ENCODE measurements around the gene TRAPPC12.
A peak's percentile ranks its signal among the peaks of the same experiment; 100 is the strongest.

DNA sequence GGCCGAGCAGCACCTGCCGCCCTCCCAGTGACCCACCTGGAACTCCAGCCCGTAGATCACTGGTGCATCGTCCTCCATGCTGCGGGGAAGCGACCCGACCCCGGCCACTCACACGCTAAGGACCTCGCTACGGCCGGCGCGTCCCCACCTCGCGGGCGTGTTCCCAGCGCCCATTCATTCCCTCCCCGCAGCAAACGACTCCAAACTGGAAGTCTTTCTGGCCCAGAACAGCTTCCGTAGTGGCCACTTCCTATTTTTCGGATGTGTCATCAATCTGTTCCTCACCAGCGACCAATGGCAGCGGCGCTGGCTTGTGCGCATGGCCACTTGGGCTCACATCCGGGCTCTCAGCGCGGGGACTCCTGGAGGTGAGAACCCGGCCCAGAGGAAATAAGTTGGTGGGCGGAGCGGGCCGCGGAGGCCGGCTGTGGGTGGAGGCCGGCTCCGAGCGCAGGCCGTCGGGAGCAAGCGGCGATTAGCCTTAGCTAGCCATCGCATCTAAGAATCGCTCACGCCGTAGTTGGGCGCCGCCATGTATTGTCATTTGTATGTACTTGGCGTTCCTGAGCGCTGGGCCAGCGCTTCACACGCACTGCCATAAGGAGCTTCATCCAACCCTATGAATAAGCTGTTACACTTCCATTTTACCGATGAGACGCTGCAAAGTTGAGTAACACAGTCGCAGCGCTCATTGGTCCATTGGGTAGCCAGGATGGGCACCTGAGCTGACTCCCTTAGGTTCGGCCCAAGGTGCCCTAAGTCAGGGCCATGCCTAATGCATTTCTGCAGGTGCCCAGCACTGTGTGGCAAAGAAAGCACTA lies 1.7 kb upstream of the TRAPPC12 start, which contains the start of gene EIPR1:
- TF ChIP-seq, protein P1, sequence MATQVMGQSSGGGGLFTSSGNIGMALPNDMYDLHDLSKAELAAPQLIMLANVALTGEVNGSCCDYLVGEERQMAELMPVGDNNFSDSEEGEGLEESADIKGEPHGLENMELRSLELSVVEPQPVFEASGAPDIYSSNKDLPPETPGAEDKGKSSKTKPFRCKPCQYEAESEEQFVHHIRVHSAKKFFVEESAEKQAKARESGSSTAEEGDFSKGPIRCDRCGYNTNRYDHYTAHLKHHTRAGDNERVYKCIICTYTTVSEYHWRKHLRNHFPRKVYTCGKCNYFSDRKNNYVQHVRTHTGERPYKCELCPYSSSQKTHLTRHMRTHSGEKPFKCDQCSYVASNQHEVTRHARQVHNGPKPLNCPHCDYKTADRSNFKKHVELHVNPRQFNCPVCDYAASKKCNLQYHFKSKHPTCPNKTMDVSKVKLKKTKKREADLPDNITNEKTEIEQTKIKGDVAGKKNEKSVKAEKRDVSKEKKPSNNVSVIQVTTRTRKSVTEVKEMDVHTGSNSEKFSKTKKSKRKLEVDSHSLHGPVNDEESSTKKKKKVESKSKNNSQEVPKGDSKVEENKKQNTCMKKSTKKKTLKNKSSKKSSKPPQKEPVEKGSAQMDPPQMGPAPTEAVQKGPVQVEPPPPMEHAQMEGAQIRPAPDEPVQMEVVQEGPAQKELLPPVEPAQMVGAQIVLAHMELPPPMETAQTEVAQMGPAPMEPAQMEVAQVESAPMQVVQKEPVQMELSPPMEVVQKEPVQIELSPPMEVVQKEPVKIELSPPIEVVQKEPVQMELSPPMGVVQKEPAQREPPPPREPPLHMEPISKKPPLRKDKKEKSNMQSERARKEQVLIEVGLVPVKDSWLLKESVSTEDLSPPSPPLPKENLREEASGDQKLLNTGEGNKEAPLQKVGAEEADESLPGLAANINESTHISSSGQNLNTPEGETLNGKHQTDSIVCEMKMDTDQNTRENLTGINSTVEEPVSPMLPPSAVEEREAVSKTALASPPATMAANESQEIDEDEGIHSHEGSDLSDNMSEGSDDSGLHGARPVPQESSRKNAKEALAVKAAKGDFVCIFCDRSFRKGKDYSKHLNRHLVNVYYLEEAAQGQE (IDR thresholded peaks at IDR 0.05; ENCODE audit: borderline replicate concordance), result peak; percentile 70
- TF ChIP-seq, protein P2, sequence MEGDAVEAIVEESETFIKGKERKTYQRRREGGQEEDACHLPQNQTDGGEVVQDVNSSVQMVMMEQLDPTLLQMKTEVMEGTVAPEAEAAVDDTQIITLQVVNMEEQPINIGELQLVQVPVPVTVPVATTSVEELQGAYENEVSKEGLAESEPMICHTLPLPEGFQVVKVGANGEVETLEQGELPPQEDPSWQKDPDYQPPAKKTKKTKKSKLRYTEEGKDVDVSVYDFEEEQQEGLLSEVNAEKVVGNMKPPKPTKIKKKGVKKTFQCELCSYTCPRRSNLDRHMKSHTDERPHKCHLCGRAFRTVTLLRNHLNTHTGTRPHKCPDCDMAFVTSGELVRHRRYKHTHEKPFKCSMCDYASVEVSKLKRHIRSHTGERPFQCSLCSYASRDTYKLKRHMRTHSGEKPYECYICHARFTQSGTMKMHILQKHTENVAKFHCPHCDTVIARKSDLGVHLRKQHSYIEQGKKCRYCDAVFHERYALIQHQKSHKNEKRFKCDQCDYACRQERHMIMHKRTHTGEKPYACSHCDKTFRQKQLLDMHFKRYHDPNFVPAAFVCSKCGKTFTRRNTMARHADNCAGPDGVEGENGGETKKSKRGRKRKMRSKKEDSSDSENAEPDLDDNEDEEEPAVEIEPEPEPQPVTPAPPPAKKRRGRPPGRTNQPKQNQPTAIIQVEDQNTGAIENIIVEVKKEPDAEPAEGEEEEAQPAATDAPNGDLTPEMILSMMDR (IDR thresholded peaks at IDR 0.05; ENCODE audit: poor library complexity, severe bottlenecking), result peak; percentile 37
- TF ChIP-seq RAD21 (conservative IDR thresholded peaks at IDR 0.05) (peak; percentile 60), EZH2 (IDR thresholded peaks at IDR 0.05; ENCODE audit: borderline replicate concordance, insufficient read depth, low read length, poor library complexity, severe bottlenecking) (no peak), POLR2AphosphoS5 (IDR thresholded peaks at IDR 0.05) (peak; percentile 92), EP300 (conservative IDR thresholded peaks at IDR 0.05; ENCODE audit: poor library complexity, severe bottlenecking) (peak; percentile 64)
